K562 (cell line): ENCODE measurements around the gene LEO1. TPM values are rescaled to one million over a fixed set of nuclear protein-coding genes. Genes with fewer than 3 reads are reported as not detected.

Source experiments
- ETV1 ChIP-seq: fragments of 450-650 bp; conservative IDR thresholded peaks from 2 replicates; pipeline ENCODE4 v1.6.1; 2016; ENCODE audit warnings: missing genetic modification characterization, control low read depth, low read depth, missing compliant biosample characterization
- GTF2F1 ChIP-seq: IDR thresholded peaks from 2 replicates; pipeline ENCODE4 v1.6.1; 2011; ENCODE audit warnings: low read depth, low read length, improper control_type of control experiment
- HDAC8 ChIP-seq: fragments of 450-650 bp; IDR thresholded peaks from 2 replicates; pipeline ENCODE4 v1.6.1; 2016; ENCODE audit warnings: mild to moderate bottlenecking, missing genetic modification characterization, moderate library complexity, missing compliant biosample characterization
- XRCC3 ChIP-seq: fragments of 450-650 bp; IDR thresholded peaks from 2 replicates; pipeline ENCODE4 v1.6.1; 2017; ENCODE audit warnings: mild to moderate bottlenecking, moderate library complexity
- polyA plus RNA-seq, 8 experiments: library from polyadenylated mRNA; depleted of rRNA in 4 of 8; stranded (reverse) in 5 of 8; unstranded in 3 of 8; fragments of >200 nt; fragmentation: Nextera tagmentation in 2 of 8; fragmentation: Illumina TruSeq in 1 of 8; extraction: Ambion mirVana in 2 of 8; extraction: Trizol in 1 of 8; gene quantifications; 2 replicates each; pipeline versions ENCODE4 v1.2.1 to v1.2.3, GENCODE V29; 2011 to 2014; ENCODE audit warnings: inconsistent platforms in 1 of 8, missing spikeins in 1 of 8
- total RNA-seq, 7 experiments: library from RNA; depleted of rRNA in 6 of 7; stranded (reverse); fragments of >200 nt in 6 of 7; fragmentation: Illumina TruSeq in 2 of 7; extraction: Trizol in 2 of 7; gene quantifications; 2 replicates each; pipeline versions ENCODE4 v1.2.1 to v1.2.3, GENCODE V29; 2011 to 2021; ENCODE audit warnings: low replicate concordance in 1 of 7
- TF ChIP-seq, protein P1 (sequence below): fragments of 450-650 bp; IDR thresholded peaks from 2 replicates; pipeline ENCODE4 v1.6.1; 2016; ENCODE audit warnings: low read depth

LEO1 gene
- total and polyA plus RNA-seq, 9 of the 15 experiments (the other 6 are each of a cell fraction or from before 2014, with no cell fraction given): 8.4 to 48.3 (median 37.9) TPM

DNA sequence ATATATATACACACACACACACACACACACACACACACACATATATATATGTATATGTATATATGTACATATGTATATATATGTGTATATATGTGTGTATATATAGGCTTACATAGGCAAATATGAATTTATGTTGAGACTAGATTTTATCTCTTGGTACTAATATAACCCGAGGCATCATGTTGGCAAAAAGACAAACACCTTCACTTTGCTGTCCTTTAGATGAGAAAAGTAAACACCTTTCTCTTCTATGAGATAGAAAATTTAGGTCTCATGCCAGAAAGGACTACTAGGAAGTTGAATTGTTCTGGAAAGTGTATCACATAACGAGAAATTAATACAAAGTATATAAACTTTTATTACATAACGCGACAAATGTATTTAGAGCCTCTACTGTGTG lies 19.6 kb upstream of the LEO1 start (continued):
- TF ChIP-seq, protein P1, sequence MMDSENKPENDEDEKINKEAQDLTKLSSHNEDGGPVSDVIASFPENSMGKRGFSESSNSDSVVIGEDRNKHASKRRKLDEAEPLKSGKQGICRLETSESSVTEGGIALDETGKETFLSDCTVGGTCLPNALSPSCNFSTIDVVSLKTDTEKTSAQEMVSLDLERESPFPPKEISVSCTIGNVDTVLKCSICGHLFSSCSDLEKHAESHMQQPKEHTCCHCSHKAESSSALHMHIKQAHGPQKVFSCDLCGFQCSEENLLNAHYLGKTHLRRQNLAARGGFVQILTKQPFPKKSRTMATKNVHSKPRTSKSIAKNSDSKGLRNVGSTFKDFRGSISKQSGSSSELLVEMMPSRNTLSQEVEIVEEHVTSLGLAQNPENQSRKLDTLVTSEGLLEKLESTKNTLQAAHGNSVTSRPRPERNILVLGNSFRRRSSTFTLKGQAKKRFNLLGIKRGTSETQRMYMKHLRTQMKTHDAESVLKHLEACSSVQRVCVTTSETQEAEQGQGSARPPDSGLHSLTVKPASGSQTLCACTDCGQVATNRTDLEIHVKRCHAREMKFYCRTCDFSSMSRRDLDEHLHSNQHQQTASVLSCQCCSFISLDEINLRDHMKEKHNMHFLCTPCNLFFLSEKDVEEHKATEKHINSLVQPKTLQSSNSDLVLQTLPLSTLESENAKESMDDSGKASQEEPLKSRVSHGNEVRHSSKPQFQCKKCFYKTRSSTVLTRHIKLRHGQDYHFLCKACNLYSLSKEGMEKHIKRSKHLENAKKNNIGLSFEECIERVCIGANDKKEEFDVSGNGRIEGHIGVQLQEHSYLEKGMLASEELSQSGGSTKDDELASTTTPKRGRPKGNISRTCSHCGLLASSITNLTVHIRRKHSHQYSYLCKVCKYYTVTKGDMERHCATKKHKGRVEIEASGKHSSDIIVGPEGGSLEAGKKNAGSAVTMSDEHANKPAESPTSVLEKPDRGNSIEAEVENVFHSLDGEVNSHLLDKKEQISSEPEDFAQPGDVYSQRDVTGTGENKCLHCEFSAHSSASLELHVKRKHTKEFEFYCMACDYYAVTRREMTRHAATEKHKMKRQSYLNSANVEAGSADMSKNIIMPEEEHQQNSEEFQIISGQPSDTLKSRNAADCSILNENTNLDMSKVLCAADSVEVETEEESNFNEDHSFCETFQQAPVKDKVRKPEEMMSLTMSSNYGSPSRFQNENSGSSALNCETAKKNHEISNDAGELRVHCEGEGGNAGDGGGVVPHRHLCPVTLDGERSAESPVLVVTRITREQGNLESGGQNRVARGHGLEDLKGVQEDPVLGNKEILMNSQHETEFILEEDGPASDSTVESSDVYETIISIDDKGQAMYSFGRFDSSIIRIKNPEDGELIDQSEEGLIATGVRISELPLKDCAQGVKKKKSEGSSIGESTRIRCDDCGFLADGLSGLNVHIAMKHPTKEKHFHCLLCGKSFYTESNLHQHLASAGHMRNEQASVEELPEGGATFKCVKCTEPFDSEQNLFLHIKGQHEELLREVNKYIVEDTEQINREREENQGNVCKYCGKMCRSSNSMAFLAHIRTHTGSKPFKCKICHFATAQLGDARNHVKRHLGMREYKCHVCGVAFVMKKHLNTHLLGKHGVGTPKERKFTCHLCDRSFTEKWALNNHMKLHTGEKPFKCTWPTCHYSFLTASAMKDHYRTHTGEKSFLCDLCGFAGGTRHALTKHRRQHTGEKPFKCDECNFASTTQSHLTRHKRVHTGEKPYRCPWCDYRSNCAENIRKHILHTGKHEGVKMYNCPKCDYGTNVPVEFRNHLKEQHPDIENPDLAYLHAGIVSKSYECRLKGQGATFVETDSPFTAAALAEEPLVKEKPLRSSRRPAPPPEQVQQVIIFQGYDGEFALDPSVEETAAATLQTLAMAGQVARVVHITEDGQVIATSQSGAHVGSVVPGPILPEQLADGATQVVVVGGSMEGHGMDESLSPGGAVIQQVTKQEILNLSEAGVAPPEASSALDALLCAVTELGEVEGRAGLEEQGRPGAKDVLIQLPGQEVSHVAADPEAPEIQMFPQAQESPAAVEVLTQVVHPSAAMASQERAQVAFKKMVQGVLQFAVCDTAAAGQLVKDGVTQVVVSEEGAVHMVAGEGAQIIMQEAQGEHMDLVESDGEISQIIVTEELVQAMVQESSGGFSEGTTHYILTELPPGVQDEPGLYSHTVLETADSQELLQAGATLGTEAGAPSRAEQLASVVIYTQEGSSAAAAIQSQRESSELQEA: no peak
- TF ChIP-seq GTF2F1: no peak
- no peak for TF ChIP-seq HDAC8 (tag)
- TF ChIP-seq ETV1 (tag): no peak
- TF ChIP-seq XRCC3: no peak
